ENCODE results near the gene LYPD6B. TPM values are rescaled to one million over a fixed set of nuclear protein-coding genes. Genes with fewer than 3 reads are reported as not detected.

The LYPD6B gene
- total RNA-seq, 2 donors from 2014 or later, result 1.4 TPM; not detected in 1

GRCh38 chr2:149036507-149037293 is 1.8 kb upstream of the LYPD6B start:
- H3K36me3 Mint-ChIP-seq (ENCODE audit: low read depth), result peaks cover 5% of the 10 kb centered on the region
- no peak for DNase-seq
- peaks cover 47% of the 10 kb centered on the region for H3K27me3 Mint-ChIP-seq
- H3K9me3 ChIP-seq (ENCODE audit: control insufficient read depth, low read length, poor library complexity, severe bottlenecking), result no peaks in the 10 kb centered on the region
- ATAC-seq, result no peak
- H3K27ac Mint-ChIP-seq, result no peak overlapping the region
- H3K4me1 Mint-ChIP-seq, result peaks cover 5% of the 10 kb centered on the region
- H3K4me3 Mint-ChIP-seq, result peak overlapping the region; percentile 41

- Mint-ChIP-seq H3K27me3 (peaks cover 58% of the 10 kb centered on the region), H3K27ac (no peak overlapping the region), H3K36me3 (ENCODE audit: low read depth) (peaks cover 5% of the 10 kb centered on the region), H3K4me3 (no peak overlapping the region), H3K4me1 (peaks cover 2% of the 10 kb centered on the region)
- ATAC-seq (no peak), DNase-seq (no peak)
- H3K9me3 ChIP-seq (ENCODE audit: control insufficient read depth, low read length, poor library complexity, severe bottlenecking), result no peaks in the 10 kb centered on the region
Observed at GRCh38 chr2:149037851-149038250, 648 bp upstream of the LYPD6B start.

DNA sequence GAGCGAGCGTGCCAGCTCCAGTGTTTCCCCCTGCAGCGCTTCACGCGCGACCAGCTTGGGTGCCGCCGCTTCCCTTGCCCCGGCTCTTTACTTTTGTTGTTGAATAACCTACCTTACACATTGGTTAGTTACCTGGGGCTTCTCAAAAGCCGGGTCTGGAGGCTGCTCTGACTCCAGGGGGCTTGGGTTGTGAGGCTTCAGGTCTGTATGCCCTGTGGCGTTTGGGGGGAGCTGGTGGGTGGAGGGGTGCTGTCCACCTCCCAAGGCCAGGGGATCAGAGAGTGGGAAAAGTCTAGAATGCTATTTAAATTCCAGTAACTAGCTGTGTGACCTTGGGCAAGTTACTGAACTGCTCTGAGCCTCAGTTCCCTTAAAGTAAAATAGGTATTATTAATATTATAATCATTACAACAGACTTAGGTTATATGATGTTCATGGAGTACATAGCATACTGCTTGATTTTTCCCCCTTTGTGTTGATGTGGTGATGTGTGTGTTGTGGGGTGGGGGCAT is 770 bp downstream of the LYPD6B start:
- H3K4me1 Mint-ChIP-seq, result peaks cover 2% of the 10 kb centered on the region
- H3K36me3 Mint-ChIP-seq (ENCODE audit: low read depth), result peaks cover 3% of the 10 kb centered on the region
- no peak overlapping the region for H3K27ac Mint-ChIP-seq
- H3K4me3 Mint-ChIP-seq, result peak overlapping the region; percentile 63
- no peak for DNase-seq
- ATAC-seq, result no peak
- peaks cover 55% of the 10 kb centered on the region for H3K27me3 Mint-ChIP-seq
- H3K9me3 ChIP-seq (ENCODE audit: control insufficient read depth, low read length, poor library complexity, severe bottlenecking), result no peaks in the 10 kb centered on the region

GRCh38 chr2:149040451-149040850 is 2.0 kb downstream of the LYPD6B start:
- Mint-ChIP-seq H3K4me1 (peaks cover 2% of the 10 kb centered on the region), H3K4me3 (no peak overlapping the region), H3K27me3 (peaks cover 55% of the 10 kb centered on the region), H3K27ac (no peak overlapping the region), H3K36me3 (ENCODE audit: low read depth) (peaks cover 3% of the 10 kb centered on the region)
- DNase-seq (peak in 2 of 3 donors; percentile 26 to 41), ATAC-seq (peak; percentile 37)
- no peaks in the 10 kb centered on the region for H3K9me3 ChIP-seq (ENCODE audit: control insufficient read depth, low read length, poor library complexity, severe bottlenecking)

GRCh38 chr2:149041482-149041881 is 3.0 kb downstream of the LYPD6B start:
- ATAC-seq, result no peak
- peaks cover 2% of the 10 kb centered on the region for H3K4me1 Mint-ChIP-seq
- H3K27ac Mint-ChIP-seq, result no peak overlapping the region
- DNase-seq, result no peak
- H3K9me3 ChIP-seq (ENCODE audit: control insufficient read depth, low read length, poor library complexity, severe bottlenecking), result no peaks in the 10 kb centered on the region
- H3K27me3 Mint-ChIP-seq, result peaks cover 51% of the 10 kb centered on the region
- H3K36me3 Mint-ChIP-seq (ENCODE audit: low read depth), result peaks cover 3% of the 10 kb centered on the region
- no peak overlapping the region for H3K4me3 Mint-ChIP-seq

DNA sequence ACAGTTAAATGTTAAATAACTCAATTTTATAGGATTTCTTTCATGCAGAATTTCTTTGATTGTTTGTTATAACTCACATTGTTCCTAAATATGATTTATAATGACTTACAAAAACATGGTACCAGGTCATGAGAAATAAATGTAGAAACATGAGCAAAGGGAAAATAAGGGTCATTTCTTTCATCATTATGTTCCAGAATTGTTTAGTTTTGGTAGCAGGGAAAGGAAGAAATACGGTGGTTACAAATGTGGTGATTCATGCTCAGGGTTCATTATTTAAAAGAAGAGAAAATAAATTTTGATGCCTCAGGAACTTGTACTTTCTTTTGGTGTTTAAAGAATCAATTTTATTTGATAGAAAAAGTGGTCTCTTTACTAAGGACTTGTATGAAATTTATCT is 4.4 kb downstream of the LYPD6B start:
- Mint-ChIP-seq H3K36me3 (ENCODE audit: low read depth) (peaks cover 2% of the 10 kb centered on the region), H3K27me3 (peaks cover 37% of the 10 kb centered on the region), H3K4me1 (peaks cover 2% of the 10 kb centered on the region), H3K27ac (no peak overlapping the region), H3K4me3 (no peak overlapping the region)
- H3K9me3 ChIP-seq (ENCODE audit: control insufficient read depth, low read length, poor library complexity, severe bottlenecking), result peaks cover 4% of the 10 kb centered on the region
- ATAC-seq (no peak), DNase-seq (no peak)

DNA sequence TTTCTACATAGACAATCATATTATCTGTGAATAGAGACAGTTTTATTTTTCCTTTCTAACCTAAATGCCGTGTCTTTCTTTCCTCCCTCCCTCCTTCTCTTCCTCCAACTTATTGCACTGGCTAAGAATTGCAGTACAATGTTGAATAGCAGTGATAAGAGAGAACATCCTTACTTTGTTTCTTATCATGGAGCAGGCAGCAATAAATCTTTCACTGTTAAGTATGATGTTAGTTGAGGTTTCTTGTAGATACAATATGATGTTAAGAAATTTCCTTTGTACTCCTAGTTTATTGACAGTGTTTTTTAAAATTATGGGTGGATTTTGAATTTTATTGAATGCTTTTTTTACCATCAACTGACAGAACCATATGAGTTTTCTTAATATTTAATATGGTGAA is 6.0 kb downstream of the LYPD6B start:
- Mint-ChIP-seq H3K36me3 (ENCODE audit: low read depth) (peaks cover 3% of the 10 kb centered on the region), H3K27ac (no peak overlapping the region), H3K4me1 (peaks cover 2% of the 10 kb centered on the region), H3K27me3 (peaks cover 34% of the 10 kb centered on the region), H3K4me3 (no peak overlapping the region)
- H3K9me3 ChIP-seq (ENCODE audit: control insufficient read depth, low read length, poor library complexity, severe bottlenecking), result peaks cover 9% of the 10 kb centered on the region
- DNase-seq, result no peak
- ATAC-seq, result no peak

- Mint-ChIP-seq H3K27ac (no peak overlapping the region), H3K4me1 (no peaks in the 10 kb centered on the region), H3K27me3 (peaks cover 15% of the 10 kb centered on the region), H3K4me3 (no peak overlapping the region), H3K36me3 (ENCODE audit: low read depth) (peaks cover 5% of the 10 kb centered on the region)
- no peak for ATAC-seq
- DNase-seq, result no peak
- H3K9me3 ChIP-seq (ENCODE audit: control insufficient read depth, low read length, poor library complexity, severe bottlenecking), result peaks cover 9% of the 10 kb centered on the region
Observed at GRCh38 chr2:149047118-149047517, 8.6 kb downstream of the LYPD6B start.

GRCh38 chr2:149049142-149049541 is 10.6 kb downstream of the LYPD6B start:
- H3K36me3 Mint-ChIP-seq (ENCODE audit: low read depth), result peaks cover 5% of the 10 kb centered on the region
- DNase-seq, result no peak
- no peaks in the 10 kb centered on the region for H3K4me1 Mint-ChIP-seq
- H3K4me3 Mint-ChIP-seq, result no peak overlapping the region
- no peak overlapping the region for H3K27ac Mint-ChIP-seq
- ATAC-seq, result no peak
- peaks cover 9% of the 10 kb centered on the region for H3K9me3 ChIP-seq (ENCODE audit: control insufficient read depth, low read length, poor library complexity, severe bottlenecking)
- H3K27me3 Mint-ChIP-seq, result peaks cover 7% of the 10 kb centered on the region

DNA sequence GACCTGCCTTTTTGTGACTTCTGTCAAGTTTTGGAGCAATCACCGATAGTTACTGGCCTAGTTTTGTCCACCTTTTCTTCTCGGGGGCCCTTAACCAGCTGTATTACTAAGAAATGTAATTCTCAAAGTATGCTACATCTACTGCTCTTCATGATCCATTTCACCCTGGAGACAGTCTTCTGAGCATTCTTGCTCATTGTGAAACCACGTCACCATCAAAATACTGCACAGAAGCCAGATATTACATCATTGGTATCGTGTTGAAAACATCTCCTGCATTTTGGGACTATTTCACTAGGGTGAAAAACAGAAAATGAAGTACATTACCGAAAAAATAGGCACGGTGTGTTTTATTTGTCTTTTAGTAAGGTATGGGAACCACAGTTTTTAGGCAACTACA is 11.7 kb downstream of the LYPD6B start:
- no peak overlapping the region for H3K4me3 Mint-ChIP-seq
- H3K27ac Mint-ChIP-seq, result no peak overlapping the region
- H3K27me3 Mint-ChIP-seq, result peaks cover 11% of the 10 kb centered on the region
- no peak for ATAC-seq
- H3K36me3 Mint-ChIP-seq (ENCODE audit: low read depth), result peaks cover 5% of the 10 kb centered on the region
- H3K4me1 Mint-ChIP-seq, result no peaks in the 10 kb centered on the region
- DNase-seq, result no peak
- peaks cover 9% of the 10 kb centered on the region for H3K9me3 ChIP-seq (ENCODE audit: control insufficient read depth, low read length, poor library complexity, severe bottlenecking)

DNA sequence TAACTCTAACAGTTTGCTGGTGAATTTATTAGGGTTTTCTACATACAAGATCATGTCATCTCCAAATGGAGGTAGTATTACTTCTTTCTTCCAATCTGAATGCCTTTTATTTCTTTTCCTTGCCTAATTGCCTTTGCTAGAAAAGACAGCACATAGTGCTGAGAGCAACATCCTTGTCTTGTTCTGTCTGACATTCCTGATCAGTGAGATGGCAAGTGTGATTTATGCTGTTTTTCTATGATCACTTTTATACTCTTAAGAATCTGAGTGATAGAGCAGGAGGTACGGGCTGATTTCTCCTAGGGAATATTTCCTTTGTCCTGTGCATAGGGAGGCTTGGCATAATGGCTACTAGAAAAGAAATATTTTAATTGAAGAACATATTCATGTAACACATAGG is 17.3 kb downstream of the LYPD6B start:
- Mint-ChIP-seq H3K36me3 (ENCODE audit: low read depth) (no peaks in the 10 kb centered on the region), H3K4me3 (no peak overlapping the region), H3K4me1 (no peaks in the 10 kb centered on the region), H3K27me3 (peaks cover 17% of the 10 kb centered on the region), H3K27ac (no peak overlapping the region)
- ATAC-seq, result no peak
- no peak for DNase-seq
- no peaks in the 10 kb centered on the region for H3K9me3 ChIP-seq (ENCODE audit: control insufficient read depth, low read length, poor library complexity, severe bottlenecking)

GRCh38 chr2:149056541-149057255 is 18.2 kb downstream of the LYPD6B start:
- ATAC-seq (no peak), DNase-seq (no peak)
- H3K4me3 Mint-ChIP-seq, result no peak overlapping the region
- H3K27ac Mint-ChIP-seq, result no peak overlapping the region
- no peaks in the 10 kb centered on the region for H3K9me3 ChIP-seq (ENCODE audit: control insufficient read depth, low read length, poor library complexity, severe bottlenecking)
- peaks cover 17% of the 10 kb centered on the region for H3K27me3 Mint-ChIP-seq
- no peaks in the 10 kb centered on the region for H3K4me1 Mint-ChIP-seq
- no peaks in the 10 kb centered on the region for H3K36me3 Mint-ChIP-seq (ENCODE audit: low read depth)

DNA sequence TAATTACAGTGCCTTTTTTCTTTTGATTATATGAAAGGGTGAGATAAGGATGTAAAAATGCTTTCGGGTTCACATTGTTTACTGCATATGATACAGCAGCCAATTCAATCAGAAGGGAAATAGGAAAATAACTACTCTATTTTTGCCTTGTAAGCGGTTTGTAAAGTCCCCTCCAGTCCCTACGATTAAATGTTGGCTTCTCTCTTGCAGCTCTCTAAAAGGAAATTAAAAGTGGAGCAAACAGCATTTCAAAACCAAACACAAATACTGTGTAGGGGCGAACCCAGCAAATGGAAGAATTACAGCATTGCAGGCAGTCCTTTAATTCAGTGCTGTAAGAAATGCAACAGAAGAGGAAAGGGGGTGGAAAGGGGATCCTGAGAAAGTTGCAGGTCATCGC is 18.9 kb downstream of the LYPD6B start:
- Mint-ChIP-seq H3K4me3 (no peak overlapping the region), H3K36me3 (ENCODE audit: low read depth) (no peaks in the 10 kb centered on the region), H3K27me3 (peaks cover 17% of the 10 kb centered on the region), H3K4me1 (no peaks in the 10 kb centered on the region), H3K27ac (no peak overlapping the region)
- no peaks in the 10 kb centered on the region for H3K9me3 ChIP-seq (ENCODE audit: control insufficient read depth, low read length, poor library complexity, severe bottlenecking)
- ATAC-seq, result no peak
- no peak for DNase-seq

Data from T-helper 17 cell (primary cell).